HL-60 (cell line): ENCODE data around the gene DAB2.

Source experiments
- POLR2AphosphoS5 ChIP-seq: IDR thresholded peaks from 2 replicates; pipeline ENCODE4 v1.6.1; 2012; ENCODE audit warnings: low read depth
- REST ChIP-seq: IDR thresholded peaks from 2 replicates; pipeline ENCODE4 v1.6.1; 2012; ENCODE audit warnings: low read depth; ENCODE audit not compliant: insufficient replicate concordance

- TF ChIP-seq POLR2AphosphoS5 (no peak), REST (no peak)
Observed at GRCh38 chr5:39465097-39465496, 40.3 kb upstream of the DAB2 start.
